ENCODE data around the gene NDRG4.

Gene NDRG4

DNA sequence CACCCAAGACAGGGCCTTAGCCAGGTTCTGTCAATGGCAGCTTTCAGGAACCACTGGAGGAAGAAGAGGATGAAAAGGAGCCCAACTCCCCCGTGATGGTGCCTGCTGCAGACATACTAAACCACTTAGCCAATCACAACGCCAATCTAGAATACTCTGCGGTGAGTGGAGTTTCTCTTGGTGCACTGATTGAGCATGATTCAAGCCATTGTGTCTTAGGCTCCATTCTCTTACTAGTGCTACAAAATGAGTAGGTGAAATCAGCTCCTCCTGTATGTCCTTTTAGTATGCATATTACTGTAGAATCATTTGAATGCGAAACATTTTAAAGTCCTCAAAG is 16.8 kb downstream of the NDRG4 start:
- TF ChIP-seq, protein P1, sequence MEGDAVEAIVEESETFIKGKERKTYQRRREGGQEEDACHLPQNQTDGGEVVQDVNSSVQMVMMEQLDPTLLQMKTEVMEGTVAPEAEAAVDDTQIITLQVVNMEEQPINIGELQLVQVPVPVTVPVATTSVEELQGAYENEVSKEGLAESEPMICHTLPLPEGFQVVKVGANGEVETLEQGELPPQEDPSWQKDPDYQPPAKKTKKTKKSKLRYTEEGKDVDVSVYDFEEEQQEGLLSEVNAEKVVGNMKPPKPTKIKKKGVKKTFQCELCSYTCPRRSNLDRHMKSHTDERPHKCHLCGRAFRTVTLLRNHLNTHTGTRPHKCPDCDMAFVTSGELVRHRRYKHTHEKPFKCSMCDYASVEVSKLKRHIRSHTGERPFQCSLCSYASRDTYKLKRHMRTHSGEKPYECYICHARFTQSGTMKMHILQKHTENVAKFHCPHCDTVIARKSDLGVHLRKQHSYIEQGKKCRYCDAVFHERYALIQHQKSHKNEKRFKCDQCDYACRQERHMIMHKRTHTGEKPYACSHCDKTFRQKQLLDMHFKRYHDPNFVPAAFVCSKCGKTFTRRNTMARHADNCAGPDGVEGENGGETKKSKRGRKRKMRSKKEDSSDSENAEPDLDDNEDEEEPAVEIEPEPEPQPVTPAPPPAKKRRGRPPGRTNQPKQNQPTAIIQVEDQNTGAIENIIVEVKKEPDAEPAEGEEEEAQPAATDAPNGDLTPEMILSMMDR (IDR thresholded peaks at IDR 0.05; ENCODE audit: unreplicated experiment in 3 of 3): no peak

DNA sequence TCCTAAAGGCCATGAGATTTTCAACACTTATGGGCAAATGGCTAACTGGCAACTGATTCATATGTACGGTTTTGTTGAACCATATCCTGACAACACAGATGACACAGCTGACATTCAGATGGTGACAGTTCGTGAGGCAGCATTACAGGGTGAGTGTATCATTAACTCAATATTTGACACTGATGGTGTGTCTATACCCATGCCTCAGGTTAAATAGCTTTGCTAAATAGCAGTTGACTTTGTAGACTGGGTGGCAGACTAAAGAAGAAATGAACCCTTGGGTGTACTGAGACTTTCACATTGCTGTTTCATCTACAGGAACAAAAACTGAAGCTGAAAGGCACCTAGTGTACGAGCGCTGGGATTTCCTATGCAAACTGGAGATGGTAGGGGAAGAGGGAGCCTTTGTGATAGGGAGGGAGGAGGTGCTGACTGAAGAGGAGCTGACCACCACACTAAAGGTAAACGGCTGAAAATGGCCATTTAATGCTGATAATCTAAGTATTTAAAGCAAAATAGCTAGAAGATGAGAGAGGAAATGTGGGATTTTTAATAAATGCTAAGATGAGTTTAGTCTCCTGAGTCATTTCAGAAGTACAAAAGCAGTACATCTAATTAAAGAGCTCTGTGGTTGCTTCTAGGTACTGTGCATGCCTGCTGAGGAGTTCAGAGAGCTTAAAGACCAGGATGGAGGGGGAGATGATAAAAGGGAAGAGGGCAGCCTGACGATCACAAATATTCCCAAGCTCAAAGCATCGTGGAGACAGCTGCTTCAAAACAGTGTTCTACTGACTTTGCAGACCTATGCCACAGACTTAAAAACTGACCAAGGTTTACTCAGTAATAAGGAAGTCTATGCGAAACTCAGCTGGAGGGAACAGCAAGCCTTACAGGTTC is 18.4 kb downstream of the NDRG4 start:
- Mint-ChIP-seq H3K27ac (no peak overlapping the region), H3K9me3 (no peaks in the 10 kb centered on the region), H3K27me3 (ENCODE audit: low read depth) (no peaks in the 10 kb centered on the region), H3K4me1 (peaks cover 17% of the 10 kb centered on the region), H3K36me3 (ENCODE audit: low read depth) (peaks cover 43% of the 10 kb centered on the region), H3K4me3 (peak overlapping the region in 2 of 3 experiments; percentile 9 to 88)
- TF ChIP-seq, protein P1 (IDR thresholded peaks at IDR 0.05; ENCODE audit: unreplicated experiment in 3 of 3): no peak

More for the DNA sequence above, 16.8 kb downstream of the NDRG4 start:
- H3K27me3 Mint-ChIP-seq (ENCODE audit: low read depth): no peaks in the 10 kb centered on the region
- H3K27ac Mint-ChIP-seq: peak overlapping the region in 2 of 3 experiments; percentile 23 to 41
- H3K4me1 Mint-ChIP-seq: peaks cover 21% of the 10 kb centered on the region
- peak overlapping the region; percentile 77 to 89 (median 88) for H3K4me3 Mint-ChIP-seq
- peaks cover 32% of the 10 kb centered on the region for H3K36me3 Mint-ChIP-seq (ENCODE audit: low read depth)
- H3K9me3 Mint-ChIP-seq: no peaks in the 10 kb centered on the region

DNA sequence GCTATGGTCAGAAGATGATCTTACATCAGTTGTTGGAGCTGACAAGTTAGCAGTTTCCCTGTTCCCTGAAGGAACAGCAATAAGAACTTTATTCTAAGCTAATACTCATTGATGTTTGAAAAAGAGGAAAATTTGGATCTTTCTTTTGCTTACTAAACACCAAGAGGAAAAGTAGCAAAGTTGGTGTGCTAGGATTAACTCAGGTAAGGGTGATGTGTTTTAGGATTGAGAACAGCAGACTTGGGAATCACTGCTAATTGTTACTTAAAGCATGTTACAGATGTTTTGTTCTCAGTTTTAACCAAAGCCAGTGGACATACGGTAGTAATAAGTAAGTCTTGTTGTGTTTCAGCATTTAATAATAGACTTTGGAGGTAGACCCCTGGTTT is 19.0 kb downstream of the NDRG4 start:
- Mint-ChIP-seq H3K4me3 (no peak overlapping the region), H3K27ac (no peak overlapping the region), H3K36me3 (ENCODE audit: low read depth) (peaks cover 44% of the 10 kb centered on the region), H3K27me3 (ENCODE audit: low read depth) (no peaks in the 10 kb centered on the region), H3K9me3 (no peaks in the 10 kb centered on the region), H3K4me1 (peaks cover 14% of the 10 kb centered on the region)
- TF ChIP-seq, protein P1 (IDR thresholded peaks at IDR 0.05; ENCODE audit: unreplicated experiment in 3 of 3): no peak

GRCh38 chr16:58519707-58520106 is 19.8 kb downstream of the NDRG4 start:
- Mint-ChIP-seq H3K4me3 (no peak overlapping the region), H3K27me3 (ENCODE audit: low read depth) (no peaks in the 10 kb centered on the region), H3K36me3 (ENCODE audit: low read depth) (peaks cover 51% of the 10 kb centered on the region), H3K4me1 (peaks cover 10% of the 10 kb centered on the region), H3K9me3 (no peaks in the 10 kb centered on the region), H3K27ac (no peak overlapping the region)
- TF ChIP-seq, protein P1 (IDR thresholded peaks at IDR 0.05; ENCODE audit: unreplicated experiment in 3 of 3): no peak

GRCh38 chr16:58530179-58530578 is 30.2 kb downstream of the NDRG4 start:
- H3K9me3 Mint-ChIP-seq: no peaks in the 10 kb centered on the region
- H3K4me1 Mint-ChIP-seq: no peaks in the 10 kb centered on the region
- no peak overlapping the region for H3K27ac Mint-ChIP-seq
- TF ChIP-seq, protein P1 (IDR thresholded peaks at IDR 0.05; ENCODE audit: unreplicated experiment in 3 of 3): no peak
- no peak overlapping the region for H3K4me3 Mint-ChIP-seq
- peaks cover 86% of the 10 kb centered on the region for H3K36me3 Mint-ChIP-seq (ENCODE audit: low read depth)
- H3K27me3 Mint-ChIP-seq (ENCODE audit: low read depth): no peaks in the 10 kb centered on the region

- H3K9me3 Mint-ChIP-seq: no peaks in the 10 kb centered on the region
- TF ChIP-seq, protein P1 (IDR thresholded peaks at IDR 0.05; ENCODE audit: unreplicated experiment in 3 of 3): no peak
- H3K36me3 Mint-ChIP-seq (ENCODE audit: low read depth): peaks cover 83% of the 10 kb centered on the region
- H3K27me3 Mint-ChIP-seq (ENCODE audit: low read depth): no peaks in the 10 kb centered on the region
- no peaks in the 10 kb centered on the region for H3K4me1 Mint-ChIP-seq
- no peak overlapping the region for H3K27ac Mint-ChIP-seq
- no peak overlapping the region for H3K4me3 Mint-ChIP-seq
These were observed 32.5 kb downstream of the NDRG4 start for GRCh38 chr16:58532414-58532813.
